Upper lobe of left lung (tissue), 4 donors: Measurements from ENCODE around the gene GNB1L.

Experiments used
- POLR2A ChIP-seq, 4 donors: fragments of 450-650 bp; IDR thresholded peaks; one replicate each; pipeline ENCODE4 v1.5.1; 2016 to 2017; ENCODE audit warnings: antibody characterized with exemption in 4 of 4, mild to moderate bottlenecking in 2 of 4
- POLR2AphosphoS5 ChIP-seq, 2 donors: sonication (generic); formaldehyde crosslinking; IDR thresholded peaks; one replicate each; pipeline ENCODE4 v1.5.1; 2017; ENCODE audit warnings: antibody characterized with exemption in 2 of 2
- TF ChIP-seq, protein P1 (sequence below), 6 experiments: fragments of 450-650 bp in 4 of 6; fragments of 200-600 bp in 2 of 6; sonication (generic) in 2 of 6; IDR thresholded peaks; one replicate each; pipeline ENCODE4 v1.5.1; 2016 to 2019; ENCODE audit warnings: antibody characterized with exemption in 6 of 6

- TF ChIP-seq POLR2A (IDR thresholded peaks at IDR 0.05) (no peak), POLR2AphosphoS5 (IDR thresholded peaks at IDR 0.05) (no peak)
- TF ChIP-seq, protein P1, sequence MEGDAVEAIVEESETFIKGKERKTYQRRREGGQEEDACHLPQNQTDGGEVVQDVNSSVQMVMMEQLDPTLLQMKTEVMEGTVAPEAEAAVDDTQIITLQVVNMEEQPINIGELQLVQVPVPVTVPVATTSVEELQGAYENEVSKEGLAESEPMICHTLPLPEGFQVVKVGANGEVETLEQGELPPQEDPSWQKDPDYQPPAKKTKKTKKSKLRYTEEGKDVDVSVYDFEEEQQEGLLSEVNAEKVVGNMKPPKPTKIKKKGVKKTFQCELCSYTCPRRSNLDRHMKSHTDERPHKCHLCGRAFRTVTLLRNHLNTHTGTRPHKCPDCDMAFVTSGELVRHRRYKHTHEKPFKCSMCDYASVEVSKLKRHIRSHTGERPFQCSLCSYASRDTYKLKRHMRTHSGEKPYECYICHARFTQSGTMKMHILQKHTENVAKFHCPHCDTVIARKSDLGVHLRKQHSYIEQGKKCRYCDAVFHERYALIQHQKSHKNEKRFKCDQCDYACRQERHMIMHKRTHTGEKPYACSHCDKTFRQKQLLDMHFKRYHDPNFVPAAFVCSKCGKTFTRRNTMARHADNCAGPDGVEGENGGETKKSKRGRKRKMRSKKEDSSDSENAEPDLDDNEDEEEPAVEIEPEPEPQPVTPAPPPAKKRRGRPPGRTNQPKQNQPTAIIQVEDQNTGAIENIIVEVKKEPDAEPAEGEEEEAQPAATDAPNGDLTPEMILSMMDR (IDR thresholded peaks at IDR 0.05): no peak
These were observed 28.0 kb upstream of the GNB1L start for GRCh38 chr22:19882446-19883381.
